D341Med (cell line): ENCODE data around the gene AIFM3.
"Not testable (repeated sequence)": the region's sequence is repeated elsewhere in the genome, so short reads cannot be mapped to it uniquely, and the experiment has no call there.

Experiments used
- DNase-seq: peaks from one replicate; pipeline ENCODE4 v3.0.0; 2012; ENCODE audit warnings: low spot score

The AIFM3 gene

GRCh38 chr22:21003782-21004181, 36.7 kb downstream of the AIFM3 start:
- no peak for DNase-seq

DNA sequence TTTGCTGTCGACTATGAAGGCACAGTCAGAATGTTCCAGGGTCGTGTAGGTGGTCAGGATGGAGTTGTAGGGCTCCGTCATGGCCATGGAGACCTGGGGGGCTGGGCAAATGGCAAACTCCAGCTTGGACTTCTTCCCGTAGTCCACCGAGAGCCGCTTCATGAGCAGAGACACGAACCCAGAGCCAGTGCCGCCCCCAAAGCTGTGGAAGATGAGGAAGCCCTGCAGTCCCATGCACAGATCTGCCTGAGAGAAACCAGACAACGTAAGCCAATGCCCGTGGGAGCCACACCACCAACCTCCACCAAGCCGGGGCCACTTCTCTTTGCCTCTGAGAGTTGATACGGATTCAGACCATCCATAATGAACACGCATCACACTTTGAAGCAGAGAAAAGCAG, 42.2 kb downstream of the AIFM3 start:
- DNase-seq = not testable (repeated sequence)

- DNase-seq = no peak
Measured at GRCh38 chr22:21009638-21010425, 42.8 kb downstream of the AIFM3 start.

- no peak for DNase-seq
Measured at GRCh38 chr22:21010426-21011113, 43.5 kb downstream of the AIFM3 start.

GRCh38 chr22:21012446-21013407, 45.7 kb downstream of the AIFM3 start:
- DNase-seq = peak; percentile 58

DNA sequence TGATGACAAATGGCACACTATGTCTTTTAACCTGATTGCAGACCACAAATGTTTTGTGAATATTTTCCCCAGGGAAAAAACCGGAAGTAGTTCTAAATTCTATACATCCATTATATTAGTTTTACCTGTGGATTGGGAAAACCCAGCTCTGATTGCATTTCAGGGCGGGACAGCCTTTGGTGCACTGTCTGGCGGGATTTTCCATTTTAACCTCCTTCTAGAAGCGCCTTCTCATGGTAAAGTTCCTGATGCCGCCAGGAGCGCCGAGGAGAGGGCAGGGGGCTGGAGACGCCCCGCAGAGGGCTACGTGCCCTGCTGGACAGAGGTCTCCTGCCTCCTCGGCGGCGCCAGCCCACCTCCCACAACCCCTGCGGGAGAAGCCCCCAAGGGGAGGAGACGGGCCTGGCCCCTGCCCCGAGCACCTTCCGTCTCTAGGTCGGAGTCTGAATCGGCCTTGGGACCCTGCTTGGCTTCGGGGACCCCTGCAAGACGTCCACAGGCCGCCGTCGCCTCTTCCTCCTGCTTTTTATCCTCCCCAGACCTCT, 46.7 kb downstream of the AIFM3 start:
- no peak for DNase-seq

DNA sequence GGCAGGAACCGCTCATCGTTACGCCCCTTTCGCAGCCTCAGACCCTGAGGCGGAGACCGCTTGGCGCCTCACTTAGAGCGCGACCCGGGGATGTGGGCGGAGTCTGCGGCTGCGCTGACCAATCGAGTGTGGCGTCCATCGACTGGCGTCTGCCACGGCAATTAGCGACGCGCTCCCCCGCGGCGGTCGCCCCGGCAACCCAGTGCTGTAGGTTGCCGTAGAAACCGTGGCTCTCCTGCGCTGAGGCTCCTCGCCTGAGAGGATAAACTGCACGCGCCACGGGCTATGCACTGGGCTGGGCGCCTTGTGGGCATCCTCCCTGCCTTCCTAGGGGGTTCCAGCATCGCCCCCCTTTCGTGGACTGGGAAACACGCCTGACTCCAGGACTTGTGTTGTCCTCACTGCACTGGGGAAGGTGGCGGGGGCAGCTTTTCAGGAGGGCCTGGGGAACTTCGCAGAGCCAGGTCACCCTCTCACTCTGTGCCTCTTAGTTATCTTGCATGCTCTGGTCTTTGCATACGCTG, 47.2 kb downstream of the AIFM3 start:
- DNase-seq = peak; percentile 98

- no peak for DNase-seq
Measured at GRCh38 chr22:21014726-21015465, 47.8 kb downstream of the AIFM3 start, which contains the start of gene P2RX6. Gene P2RX6, plus strand, starts transcription at chr22:21015165. Its CDS starts 10 bp downstream, at chr22:21015175.

DNA sequence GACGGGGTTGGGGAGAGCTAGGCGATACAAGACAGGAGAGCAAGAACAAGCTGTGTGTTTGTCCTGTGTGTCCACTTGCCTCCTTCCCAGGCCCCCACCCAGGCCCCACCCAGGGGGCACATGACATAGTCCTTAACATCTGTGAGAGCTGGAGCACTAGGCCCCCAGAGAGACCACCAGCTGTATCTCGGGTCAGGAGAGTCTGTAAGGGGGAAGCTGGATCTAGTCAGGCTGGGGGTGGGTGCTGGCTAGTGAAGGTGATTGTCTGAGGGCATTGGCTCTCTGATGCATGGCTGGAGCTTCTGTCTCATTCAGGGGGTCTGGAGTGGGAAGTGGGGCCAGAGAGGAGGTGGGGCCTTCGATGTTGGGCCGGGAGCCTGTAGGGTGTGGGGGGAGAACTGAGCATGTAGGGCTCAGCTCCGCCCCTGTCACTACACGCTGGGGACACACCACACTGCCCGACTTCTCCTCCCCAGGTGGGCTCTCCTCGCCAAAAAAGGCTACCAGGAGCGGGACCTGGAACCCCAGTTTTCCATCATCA, 48.5 kb downstream of the AIFM3 start:
- DNase-seq = no peak

DNA sequence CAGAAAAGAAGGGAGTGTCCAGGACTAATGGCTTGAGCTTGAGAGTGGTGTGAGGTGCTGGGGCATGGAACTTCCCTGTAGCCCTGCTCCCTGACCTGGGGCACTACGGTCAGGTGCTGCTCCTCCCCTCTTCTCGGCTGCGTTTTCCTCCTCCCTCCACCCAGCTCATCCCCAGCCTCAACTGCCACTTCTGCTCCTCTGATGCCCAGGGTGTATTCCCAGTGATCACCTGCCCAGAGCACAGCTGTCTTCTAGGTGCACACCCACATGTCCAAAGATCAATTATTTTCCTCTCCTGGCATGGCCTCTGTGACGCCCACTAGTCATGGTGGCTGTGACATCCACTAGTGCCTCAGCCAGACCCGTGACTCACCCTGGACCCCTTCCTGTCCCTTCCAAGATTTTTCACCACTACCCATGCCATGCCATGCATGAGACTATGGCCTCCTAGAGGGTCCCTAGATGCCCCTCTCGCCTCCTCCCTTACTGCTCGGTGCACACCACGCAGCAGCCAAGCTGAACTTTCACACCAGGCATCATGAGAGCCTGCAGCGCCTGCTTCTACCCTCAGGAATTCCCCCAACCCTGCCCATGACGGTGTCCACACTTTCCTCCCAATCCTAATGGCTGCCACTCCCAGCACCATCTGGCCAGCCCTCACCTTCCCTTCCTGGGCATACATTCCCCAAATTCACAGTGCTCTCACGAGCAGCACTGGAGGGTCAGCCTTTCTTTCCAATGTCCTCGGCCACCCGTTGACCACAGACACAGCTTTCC, 49.8 kb downstream of the AIFM3 start:
- no peak for DNase-seq

GRCh38 chr22:21018314-21018713, 51.3 kb downstream of the AIFM3 start:
- DNase-seq = no peak

GRCh38 chr22:21020802-21021429, 53.9 kb downstream of the AIFM3 start:
- DNase-seq = peak; percentile 76

- no peak for DNase-seq
Measured at GRCh38 chr22:21022507-21022906, 55.5 kb downstream of the AIFM3 start.

DNA sequence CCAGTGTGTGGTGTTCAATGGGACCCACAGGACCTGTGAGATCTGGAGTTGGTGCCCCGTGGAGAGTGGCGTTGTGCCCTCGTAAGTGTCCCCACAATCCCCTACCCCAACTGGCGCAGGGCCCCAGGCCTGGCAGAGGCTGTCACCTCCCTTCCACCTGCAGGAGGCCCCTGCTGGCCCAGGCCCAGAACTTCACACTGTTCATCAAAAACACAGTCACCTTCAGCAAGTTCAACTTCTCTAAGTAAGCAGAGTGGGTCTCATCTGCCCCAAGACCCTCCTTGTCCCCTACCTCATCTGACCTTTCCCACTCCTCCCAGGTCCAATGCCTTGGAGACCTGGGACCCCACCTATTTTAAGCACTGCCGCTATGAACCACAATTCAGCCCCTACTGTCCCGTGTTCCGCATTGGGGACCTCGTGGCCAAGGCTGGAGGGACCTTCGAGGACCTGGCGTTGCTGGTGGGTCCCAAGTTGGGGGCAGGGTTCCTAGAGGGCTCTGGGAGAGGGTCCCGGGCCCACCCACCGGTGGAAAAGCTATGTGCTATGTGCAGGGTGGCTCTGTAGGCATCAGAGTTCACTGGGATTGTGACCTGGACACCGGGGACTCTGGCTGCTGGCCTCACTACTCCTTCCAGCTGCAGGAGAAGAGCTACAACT, 56.0 kb downstream of the AIFM3 start:
- DNase-seq = peak; percentile 34

DNA sequence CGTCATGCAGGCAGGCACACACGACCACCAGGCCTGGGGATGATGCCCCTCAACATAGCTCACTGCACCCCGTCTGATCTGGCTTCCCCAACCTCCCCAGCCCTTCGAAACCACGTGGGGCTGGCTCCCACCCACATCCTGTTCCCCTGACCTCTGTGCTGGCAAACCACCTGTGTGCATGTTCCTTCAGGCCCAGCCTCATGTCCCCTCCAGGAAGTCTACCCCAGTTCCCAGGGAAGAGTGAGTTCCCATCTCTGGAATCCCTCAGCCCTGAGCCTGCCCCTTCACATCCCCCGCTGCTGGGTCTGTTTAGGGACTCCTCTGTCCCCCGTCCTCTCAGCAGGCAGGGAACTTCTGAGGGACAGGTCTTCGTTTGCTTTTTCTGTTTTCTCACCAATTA, 58.2 kb downstream of the AIFM3 start:
- DNase-seq = no peak

- no peak for DNase-seq
Measured at GRCh38 chr22:21025763-21026755, 59.0 kb downstream of the AIFM3 start.
